Choroid plexus epithelial cell (primary cell): ENCODE data around the gene PPP1R27.

Source experiments
- DNase-seq: peaks from one replicate; pipeline ENCODE4 v3.0.0-alpha.2; 2010; ENCODE audit warnings: low read depth
- H3K4me3 ChIP-seq: 2 replicates; pipeline ENCODE4 v1.5.1; 2011; ENCODE audit warnings: low read depth, mild to moderate bottlenecking, control low read depth, low read length, moderate library complexity
- TF ChIP-seq, protein P1 (sequence below): conservative IDR thresholded peaks from 2 replicates; pipeline ENCODE4 v1.5.1; 2011; ENCODE audit warnings: low read depth, mild to moderate bottlenecking, control low read depth, inconsistent platforms, low read length, moderate library complexity

The PPP1R27 gene

GRCh38 chr17:81810476-81810875 lies 24.4 kb downstream of the PPP1R27 start:
- no peak for DNase-seq
- no peak overlapping the region for H3K4me3 ChIP-seq
- TF ChIP-seq, protein P1, sequence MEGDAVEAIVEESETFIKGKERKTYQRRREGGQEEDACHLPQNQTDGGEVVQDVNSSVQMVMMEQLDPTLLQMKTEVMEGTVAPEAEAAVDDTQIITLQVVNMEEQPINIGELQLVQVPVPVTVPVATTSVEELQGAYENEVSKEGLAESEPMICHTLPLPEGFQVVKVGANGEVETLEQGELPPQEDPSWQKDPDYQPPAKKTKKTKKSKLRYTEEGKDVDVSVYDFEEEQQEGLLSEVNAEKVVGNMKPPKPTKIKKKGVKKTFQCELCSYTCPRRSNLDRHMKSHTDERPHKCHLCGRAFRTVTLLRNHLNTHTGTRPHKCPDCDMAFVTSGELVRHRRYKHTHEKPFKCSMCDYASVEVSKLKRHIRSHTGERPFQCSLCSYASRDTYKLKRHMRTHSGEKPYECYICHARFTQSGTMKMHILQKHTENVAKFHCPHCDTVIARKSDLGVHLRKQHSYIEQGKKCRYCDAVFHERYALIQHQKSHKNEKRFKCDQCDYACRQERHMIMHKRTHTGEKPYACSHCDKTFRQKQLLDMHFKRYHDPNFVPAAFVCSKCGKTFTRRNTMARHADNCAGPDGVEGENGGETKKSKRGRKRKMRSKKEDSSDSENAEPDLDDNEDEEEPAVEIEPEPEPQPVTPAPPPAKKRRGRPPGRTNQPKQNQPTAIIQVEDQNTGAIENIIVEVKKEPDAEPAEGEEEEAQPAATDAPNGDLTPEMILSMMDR: no peak

DNA sequence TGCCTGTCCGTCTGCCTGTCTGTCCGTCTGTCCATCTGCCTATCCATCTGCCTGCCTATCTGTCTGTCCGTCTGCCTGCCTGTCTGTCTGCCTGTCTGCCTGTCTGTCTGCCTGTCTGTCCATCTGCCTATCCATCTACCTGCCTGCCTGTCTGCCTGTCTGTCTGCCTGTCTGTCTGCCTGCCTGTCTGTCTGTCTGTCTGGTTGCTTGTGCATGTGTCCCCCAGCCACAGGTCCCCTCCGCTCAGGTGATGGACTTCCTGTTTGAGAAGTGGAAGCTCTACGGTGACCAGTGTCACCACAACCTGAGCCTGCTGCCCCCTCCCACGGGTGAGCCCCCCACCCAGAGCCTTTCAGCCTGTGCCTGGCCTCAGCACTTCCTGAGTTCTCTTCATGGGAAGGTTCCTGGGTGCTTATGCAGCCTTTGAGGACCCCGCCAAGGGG lies 25.3 kb downstream of the PPP1R27 start:
- DNase-seq: no peak
- no peak overlapping the region for H3K4me3 ChIP-seq
- TF ChIP-seq, protein P1: no peak

GRCh38 chr17:81808778-81809555 lies 25.9 kb downstream of the PPP1R27 start:
- TF ChIP-seq, protein P1: no peak
- no peak for DNase-seq
- H3K4me3 ChIP-seq: no peak overlapping the region

GRCh38 chr17:81807839-81808238 lies 27.0 kb downstream of the PPP1R27 start:
- H3K4me3 ChIP-seq: no peak overlapping the region
- TF ChIP-seq, protein P1: no peak
- DNase-seq: no peak

- TF ChIP-seq, protein P1: no peak
- DNase-seq: no peak
- H3K4me3 ChIP-seq: no peak overlapping the region
Observed at GRCh38 chr17:81807210-81807719, 27.6 kb downstream of the PPP1R27 start.

- no peak for DNase-seq
Observed at GRCh38 chr17:81806461-81807209, 28.2 kb downstream of the PPP1R27 start.

More at GRCh38 chr17:81806461-81807209, 28.2 kb downstream of the PPP1R27 start:
- H3K4me3 ChIP-seq: no peak overlapping the region
- TF ChIP-seq, protein P1: no peak
